SK-N-SH treated with all-trans-retinoic acid at 6 μM for 48 hours (cell line): ENCODE data around the gene EPHA8.
A peak's percentile ranks its signal among the peaks of the same experiment; 100 is the strongest.

Experiments
- ATAC-seq: fragments of 200-7000 bp; cut with Tn5 transposase; 3 replicates; pipeline ENCODE4 v1.9.1; 2020; ENCODE audit warnings: mild to moderate bottlenecking, moderate library complexity
- BACH2 ChIP-seq: fragments of 250-450 bp; sonication (Bioruptor Pico); IDR thresholded peaks from 2 replicates; pipeline ENCODE4 v1.9.0; 2021; ENCODE audit warnings: mild to moderate bottlenecking, borderline replicate concordance
- CSDC2 ChIP-seq: fragments of 250-450 bp; sonication (Bioruptor Pico); IDR thresholded peaks from 2 replicates; pipeline ENCODE4 v1.5.0; 2020; ENCODE audit warnings: mild to moderate bottlenecking, moderate library complexity
- ESRRG ChIP-seq: fragments of 250-450 bp; sonication (Bioruptor Pico); IDR thresholded peaks from 2 replicates; pipeline ENCODE4 v1.6.1; 2021; ENCODE audit warnings: mild to moderate bottlenecking
- GLIS3 ChIP-seq: fragments of 250-450 bp; sonication (Bioruptor Pico); IDR thresholded peaks from 2 replicates; pipeline ENCODE4 v1.5.0; 2020; ENCODE audit warnings: mild to moderate bottlenecking, moderate library complexity
- ISL1 ChIP-seq: fragments of 250-450 bp; sonication (Bioruptor Pico); IDR thresholded peaks from 2 replicates; pipeline ENCODE4 v2.1.2; 2022; ENCODE audit warnings: mild to moderate bottlenecking, moderate library complexity
- OSR1 ChIP-seq: fragments of 250-450 bp; sonication (Bioruptor Pico); IDR thresholded peaks from 2 replicates; pipeline ENCODE4 v1.8.0; 2022; ENCODE audit warnings: moderate library complexity, mild to moderate bottlenecking, inconsistent platforms
- PPARA ChIP-seq: fragments of 250-450 bp; sonication (Bioruptor Pico); IDR thresholded peaks from 2 replicates; pipeline ENCODE4 v1.5.0; 2020; ENCODE audit warnings: mild to moderate bottlenecking, borderline replicate concordance
- RARB ChIP-seq: fragments of 250-450 bp; sonication (Bioruptor Pico); IDR thresholded peaks from 2 replicates; pipeline ENCODE4 v1.8.0; 2021; ENCODE audit warnings: mild to moderate bottlenecking, moderate library complexity
- SNAI2 ChIP-seq: fragments of 250-450 bp; sonication (Bioruptor Pico); IDR thresholded peaks from 2 replicates; pipeline ENCODE4 v1.5.0; 2020; ENCODE audit warnings: mild to moderate bottlenecking, moderate library complexity
- TCF4 ChIP-seq: fragments of 250-450 bp; sonication (Bioruptor Pico); IDR thresholded peaks from 2 replicates; pipeline ENCODE4 v1.8.0; 2021; ENCODE audit warnings: mild to moderate bottlenecking, moderate library complexity, borderline replicate concordance
- ZC3H10 ChIP-seq: fragments of 250-450 bp; sonication (Bioruptor Pico); IDR thresholded peaks from 2 replicates; pipeline ENCODE4 v1.5.1; 2021; ENCODE audit warnings: mild to moderate bottlenecking, moderate library complexity
- ZFP3 ChIP-seq: fragments of 250-450 bp; sonication (Bioruptor Pico); IDR thresholded peaks from 2 replicates; pipeline ENCODE4 v1.5.0; 2020; ENCODE audit warnings: mild to moderate bottlenecking, moderate library complexity
- ZFP30 ChIP-seq: fragments of 450-650 bp; formaldehyde crosslinking; IDR thresholded peaks from 2 replicates; pipeline ENCODE4 v1.5.0; 2022; ENCODE audit warnings: mild to moderate bottlenecking, moderate library complexity
- ZNF565 ChIP-seq: fragments of 450-650 bp; formaldehyde crosslinking; conservative IDR thresholded peaks from 2 replicates; pipeline ENCODE4 v1.5.0; 2020; ENCODE audit warnings: low read depth, mild to moderate bottlenecking, moderate library complexity
- ZNF70 ChIP-seq: fragments of 450-650 bp; formaldehyde crosslinking; IDR thresholded peaks from 2 replicates; pipeline ENCODE4 v1.5.0; 2020; ENCODE audit warnings: mild to moderate bottlenecking, moderate library complexity
- ZNF8 ChIP-seq: fragments of 450-650 bp; formaldehyde crosslinking; IDR thresholded peaks from 2 replicates; pipeline ENCODE4 v1.5.0; 2020; ENCODE audit warnings: mild to moderate bottlenecking, moderate library complexity
- TF ChIP-seq, protein P1 (sequence below): fragments of 250-450 bp; sonication (Bioruptor Pico); IDR thresholded peaks from 2 replicates; pipeline ENCODE4 v1.8.0; 2020; ENCODE audit warnings: mild to moderate bottlenecking, moderate library complexity, borderline replicate concordance
- TF ChIP-seq, protein P2 (sequence below): fragments of 250-450 bp; sonication (Bioruptor Pico); IDR thresholded peaks from 2 replicates; pipeline ENCODE4 v1.8.0; 2021; ENCODE audit warnings: low read depth, mild to moderate bottlenecking, moderate library complexity, borderline replicate concordance
- TF ChIP-seq, protein P3 (sequence below): fragments of 250-450 bp; sonication (Bioruptor Pico); IDR thresholded peaks from 2 replicates; pipeline ENCODE4 v1.5.0; 2020; ENCODE audit warnings: mild to moderate bottlenecking, moderate library complexity
- TF ChIP-seq, protein P4 (sequence below): fragments of 250-450 bp; sonication (Bioruptor Pico); IDR thresholded peaks from 2 replicates; pipeline ENCODE4 v1.5.1; 2020; ENCODE audit warnings: low read depth, mild to moderate bottlenecking, moderate library complexity
- TF ChIP-seq, protein P5 (sequence below): fragments of 250-450 bp; sonication (Bioruptor Pico); IDR thresholded peaks from 2 replicates; pipeline ENCODE4 v1.5.1; 2021; ENCODE audit warnings: mild to moderate bottlenecking, moderate library complexity

EPHA8 gene

DNA sequence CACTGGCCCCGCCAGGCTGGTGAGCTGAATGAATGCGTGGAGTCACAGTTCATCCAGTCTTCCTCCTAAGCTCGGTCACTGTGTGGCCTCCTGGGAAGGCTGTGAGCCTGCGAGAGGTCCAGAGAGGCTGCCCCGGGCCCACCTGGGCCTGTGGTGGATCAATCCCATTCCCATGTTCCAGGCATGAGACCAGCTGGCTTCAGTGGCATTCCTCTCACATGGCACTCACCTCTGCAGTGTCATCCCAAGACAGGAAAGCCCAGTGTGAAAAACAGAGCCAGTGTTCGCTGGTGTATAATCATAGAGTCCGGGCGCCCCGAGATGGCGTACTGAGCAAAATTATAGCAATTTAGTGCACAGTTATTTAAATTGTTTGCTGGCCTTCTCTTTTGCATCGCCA, 37.6 kb upstream of the EPHA8 start (continued):
- TF ChIP-seq, protein P1, sequence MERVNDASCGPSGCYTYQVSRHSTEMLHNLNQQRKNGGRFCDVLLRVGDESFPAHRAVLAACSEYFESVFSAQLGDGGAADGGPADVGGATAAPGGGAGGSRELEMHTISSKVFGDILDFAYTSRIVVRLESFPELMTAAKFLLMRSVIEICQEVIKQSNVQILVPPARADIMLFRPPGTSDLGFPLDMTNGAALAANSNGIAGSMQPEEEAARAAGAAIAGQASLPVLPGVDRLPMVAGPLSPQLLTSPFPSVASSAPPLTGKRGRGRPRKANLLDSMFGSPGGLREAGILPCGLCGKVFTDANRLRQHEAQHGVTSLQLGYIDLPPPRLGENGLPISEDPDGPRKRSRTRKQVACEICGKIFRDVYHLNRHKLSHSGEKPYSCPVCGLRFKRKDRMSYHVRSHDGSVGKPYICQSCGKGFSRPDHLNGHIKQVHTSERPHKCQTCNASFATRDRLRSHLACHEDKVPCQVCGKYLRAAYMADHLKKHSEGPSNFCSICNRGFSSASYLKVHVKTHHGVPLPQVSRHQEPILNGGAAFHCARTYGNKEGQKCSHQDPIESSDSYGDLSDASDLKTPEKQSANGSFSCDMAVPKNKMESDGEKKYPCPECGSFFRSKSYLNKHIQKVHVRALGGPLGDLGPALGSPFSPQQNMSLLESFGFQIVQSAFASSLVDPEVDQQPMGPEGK (CRISPR knock-in tag): no peak
- TF ChIP-seq ZC3H10 (CRISPR knock-in tag): no peak
- TF ChIP-seq, protein P2, sequence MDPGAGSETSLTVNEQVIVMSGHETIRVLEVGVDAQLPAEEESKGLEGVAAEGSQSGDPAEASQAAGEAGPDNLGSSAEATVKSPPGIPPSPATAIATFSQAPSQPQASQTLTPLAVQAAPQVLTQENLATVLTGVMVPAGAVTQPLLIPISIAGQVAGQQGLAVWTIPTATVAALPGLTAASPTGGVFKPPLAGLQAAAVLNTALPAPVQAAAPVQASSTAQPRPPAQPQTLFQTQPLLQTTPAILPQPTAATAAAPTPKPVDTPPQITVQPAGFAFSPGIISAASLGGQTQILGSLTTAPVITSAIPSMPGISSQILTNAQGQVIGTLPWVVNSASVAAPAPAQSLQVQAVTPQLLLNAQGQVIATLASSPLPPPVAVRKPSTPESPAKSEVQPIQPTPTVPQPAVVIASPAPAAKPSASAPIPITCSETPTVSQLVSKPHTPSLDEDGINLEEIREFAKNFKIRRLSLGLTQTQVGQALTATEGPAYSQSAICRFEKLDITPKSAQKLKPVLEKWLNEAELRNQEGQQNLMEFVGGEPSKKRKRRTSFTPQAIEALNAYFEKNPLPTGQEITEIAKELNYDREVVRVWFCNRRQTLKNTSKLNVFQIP (CRISPR knock-in tag): no peak

DNA sequence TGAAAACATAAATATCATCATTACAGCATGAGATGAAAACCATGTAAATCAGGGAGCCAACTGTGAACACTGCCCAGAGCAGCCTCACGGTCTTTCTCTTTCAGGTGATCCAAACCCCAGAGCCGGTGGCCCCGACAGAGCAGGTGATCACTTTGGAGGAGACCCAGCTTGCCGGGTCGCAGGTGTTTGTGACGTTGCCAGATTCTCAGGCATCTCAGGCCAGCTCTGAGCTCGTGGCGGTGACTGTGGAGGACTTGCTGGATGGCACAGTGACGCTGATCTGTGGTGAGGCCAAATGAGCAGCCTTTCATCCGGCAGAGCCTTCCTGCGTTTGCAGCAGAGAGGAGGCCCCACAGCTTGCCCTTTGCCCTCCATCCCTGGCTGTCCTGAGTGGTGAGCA, 37.2 kb upstream of the EPHA8 start:
- no peak for ATAC-seq
- TF ChIP-seq, protein P3, sequence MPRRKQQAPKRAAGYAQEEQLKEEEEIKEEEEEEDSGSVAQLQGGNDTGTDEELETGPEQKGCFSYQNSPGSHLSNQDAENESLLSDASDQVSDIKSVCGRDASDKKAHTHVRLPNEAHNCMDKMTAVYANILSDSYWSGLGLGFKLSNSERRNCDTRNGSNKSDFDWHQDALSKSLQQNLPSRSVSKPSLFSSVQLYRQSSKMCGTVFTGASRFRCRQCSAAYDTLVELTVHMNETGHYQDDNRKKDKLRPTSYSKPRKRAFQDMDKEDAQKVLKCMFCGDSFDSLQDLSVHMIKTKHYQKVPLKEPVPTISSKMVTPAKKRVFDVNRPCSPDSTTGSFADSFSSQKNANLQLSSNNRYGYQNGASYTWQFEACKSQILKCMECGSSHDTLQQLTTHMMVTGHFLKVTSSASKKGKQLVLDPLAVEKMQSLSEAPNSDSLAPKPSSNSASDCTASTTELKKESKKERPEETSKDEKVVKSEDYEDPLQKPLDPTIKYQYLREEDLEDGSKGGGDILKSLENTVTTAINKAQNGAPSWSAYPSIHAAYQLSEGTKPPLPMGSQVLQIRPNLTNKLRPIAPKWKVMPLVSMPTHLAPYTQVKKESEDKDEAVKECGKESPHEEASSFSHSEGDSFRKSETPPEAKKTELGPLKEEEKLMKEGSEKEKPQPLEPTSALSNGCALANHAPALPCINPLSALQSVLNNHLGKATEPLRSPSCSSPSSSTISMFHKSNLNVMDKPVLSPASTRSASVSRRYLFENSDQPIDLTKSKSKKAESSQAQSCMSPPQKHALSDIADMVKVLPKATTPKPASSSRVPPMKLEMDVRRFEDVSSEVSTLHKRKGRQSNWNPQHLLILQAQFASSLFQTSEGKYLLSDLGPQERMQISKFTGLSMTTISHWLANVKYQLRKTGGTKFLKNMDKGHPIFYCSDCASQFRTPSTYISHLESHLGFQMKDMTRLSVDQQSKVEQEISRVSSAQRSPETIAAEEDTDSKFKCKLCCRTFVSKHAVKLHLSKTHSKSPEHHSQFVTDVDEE (CRISPR knock-in tag): no peak
- TF ChIP-seq OSR1 (CRISPR knock-in tag) (no peak), CSDC2 (CRISPR knock-in tag) (no peak), ISL1 (no peak), GLIS3 (no peak), ZFP30 (no peak)
- TF ChIP-seq, protein P1 (CRISPR knock-in tag): no peak

DNA sequence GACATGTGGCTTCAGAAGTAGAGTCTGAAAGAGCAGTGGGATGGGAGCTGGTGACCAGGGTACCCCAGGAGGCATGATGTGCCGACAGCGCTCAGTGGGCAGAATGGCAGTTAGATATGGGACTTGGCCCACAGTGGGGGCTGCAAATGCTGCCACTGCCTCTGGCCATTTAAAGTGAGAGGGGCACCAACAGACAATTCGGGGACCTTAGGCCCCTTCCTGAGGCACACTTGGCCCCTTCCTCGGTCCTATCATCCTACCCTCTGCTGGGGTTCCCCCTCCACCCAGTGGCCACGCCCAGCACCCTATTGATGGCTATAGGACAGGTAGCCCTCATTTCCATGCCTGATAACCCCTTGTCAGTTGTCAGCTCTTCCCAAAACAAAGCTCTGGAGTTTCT, 36.6 kb upstream of the EPHA8 start:
- TF ChIP-seq PPARA (no peak), ZNF565 (no peak), TCF4 (CRISPR knock-in tag) (no peak), ISL1 (no peak), ESRRG (no peak), SNAI2 (no peak)
- TF ChIP-seq, protein P4, sequence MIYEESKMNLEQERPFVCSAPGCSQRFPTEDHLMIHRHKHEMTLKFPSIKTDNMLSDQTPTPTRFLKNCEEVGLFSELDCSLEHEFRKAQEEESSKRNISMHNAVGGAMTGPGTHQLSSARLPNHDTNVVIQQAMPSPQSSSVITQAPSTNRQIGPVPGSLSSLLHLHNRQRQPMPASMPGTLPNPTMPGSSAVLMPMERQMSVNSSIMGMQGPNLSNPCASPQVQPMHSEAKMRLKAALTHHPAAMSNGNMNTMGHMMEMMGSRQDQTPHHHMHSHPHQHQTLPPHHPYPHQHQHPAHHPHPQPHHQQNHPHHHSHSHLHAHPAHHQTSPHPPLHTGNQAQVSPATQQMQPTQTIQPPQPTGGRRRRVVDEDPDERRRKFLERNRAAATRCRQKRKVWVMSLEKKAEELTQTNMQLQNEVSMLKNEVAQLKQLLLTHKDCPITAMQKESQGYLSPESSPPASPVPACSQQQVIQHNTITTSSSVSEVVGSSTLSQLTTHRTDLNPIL (CRISPR knock-in tag): no peak
- TF ChIP-seq, protein P3 (CRISPR knock-in tag): no peak
- TF ChIP-seq, all 23 proteins: peak for 0
- ATAC-seq: no peak

DNA sequence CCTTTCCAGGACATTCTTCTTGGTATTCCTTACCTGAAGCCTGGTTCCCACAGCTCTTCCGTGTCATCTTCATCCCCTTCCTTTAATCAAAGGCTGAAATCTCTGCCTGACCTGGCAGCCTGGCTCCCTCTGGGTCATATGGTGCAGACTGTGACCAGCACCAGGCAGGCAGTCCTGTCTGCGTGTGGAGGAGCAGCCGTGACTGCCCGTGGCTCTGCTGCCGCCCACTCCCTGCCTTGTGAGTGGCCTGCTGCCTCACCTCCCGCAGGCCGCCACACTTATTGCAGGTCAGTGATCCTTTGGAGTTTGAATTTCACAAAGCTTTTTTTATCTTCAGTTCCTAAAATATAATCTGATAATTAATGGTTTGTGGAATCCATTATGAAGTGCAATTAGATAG, 36.2 kb upstream of the EPHA8 start:
- ATAC-seq: peak; percentile 37; the same call in 1 of the 3 replicates
- TF ChIP-seq RARB (CRISPR knock-in tag) (no peak), OSR1 (CRISPR knock-in tag) (no peak), ZNF8 (CRISPR knock-in tag) (no peak), GLIS3 (no peak), SNAI2 (no peak), ZFP3 (CRISPR knock-in tag) (no peak), BACH2 (CRISPR knock-in tag) (no peak), CSDC2 (CRISPR knock-in tag) (no peak), ZNF70 (CRISPR knock-in tag) (no peak)
- TF ChIP-seq, protein P2 (CRISPR knock-in tag): no peak
- TF ChIP-seq, protein P5, sequence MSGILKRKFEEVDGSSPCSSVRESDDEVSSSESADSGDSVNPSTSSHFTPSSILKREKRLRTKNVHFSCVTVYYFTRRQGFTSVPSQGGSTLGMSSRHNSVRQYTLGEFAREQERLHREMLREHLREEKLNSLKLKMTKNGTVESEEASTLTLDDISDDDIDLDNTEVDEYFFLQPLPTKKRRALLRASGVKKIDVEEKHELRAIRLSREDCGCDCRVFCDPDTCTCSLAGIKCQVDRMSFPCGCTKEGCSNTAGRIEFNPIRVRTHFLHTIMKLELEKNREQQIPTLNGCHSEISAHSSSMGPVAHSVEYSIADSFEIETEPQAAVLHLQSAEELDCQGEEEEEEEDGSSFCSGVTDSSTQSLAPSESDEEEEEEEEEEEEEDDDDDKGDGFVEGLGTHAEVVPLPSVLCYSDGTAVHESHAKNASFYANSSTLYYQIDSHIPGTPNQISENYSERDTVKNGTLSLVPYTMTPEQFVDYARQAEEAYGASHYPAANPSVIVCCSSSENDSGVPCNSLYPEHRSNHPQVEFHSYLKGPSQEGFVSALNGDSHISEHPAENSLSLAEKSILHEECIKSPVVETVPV: no peak
